Activated T-helper 1 cell treated with anti-CD3 and anti-CD28 coated beads, Interleukin-12 subunit alpha, Interleukin-12 subunit beta, Interleukin-2, Interleukin-4 antibody, amounts not matched to agents 30 ng/mL and 10 ng/mL and 1 ng/mL, durations not matched to agents 14 hours and 24 hours and 36 hours (primary cell): Measurements from ENCODE around the gene ABCC8. TPM values are rescaled to one million over a fixed set of nuclear protein-coding genes. Genes with fewer than 3 reads are reported as not detected.

Source experiments
- DNase-seq: peaks from one replicate; pipeline ENCODE4 v3.0.0; 2021; ENCODE audit warnings: low spot score
- H3K27ac Mint-ChIP-seq: one replicate; pipeline ENCODE4 v1.8.0; 2021; ENCODE audit warnings: mild to moderate bottlenecking, mixed read lengths
- H3K27me3 Mint-ChIP-seq: one replicate; pipeline ENCODE4 v1.8.0; 2022; ENCODE audit warnings: mild to moderate bottlenecking, moderate library complexity, mixed read lengths; ENCODE audit not compliant: insufficient read depth
- H3K36me3 Mint-ChIP-seq: one replicate; pipeline ENCODE4 v1.8.0; 2021; ENCODE audit warnings: low read depth, mixed read lengths
- H3K4me1 Mint-ChIP-seq: one replicate; pipeline ENCODE4 v1.8.0; 2021; ENCODE audit warnings: low read depth, mixed read lengths
- H3K4me3 Mint-ChIP-seq: one replicate; pipeline ENCODE4 v1.8.0; 2021; ENCODE audit warnings: mild to moderate bottlenecking, moderate library complexity, mixed read lengths
- H3K9me3 Mint-ChIP-seq: one replicate; pipeline ENCODE4 v1.8.0; 2021; ENCODE audit warnings: mixed read lengths
- intact Hi-C: fragments of 100-400 bp; cut with micrococcal nuclease; formaldehyde crosslinking; loops from one replicate; pipeline ENCODE4 v1.15.1; 2024
- total RNA-seq: library from RNA; stranded (reverse); gene quantifications from 2 replicates; pipeline ENCODE4 v1.2.3, GENCODE V29; 2022

The ABCC8 gene
- total RNA-seq, 1 donor from 2014 or later = 0.31 TPM

GRCh38 chr11:17477084-17477333 lies 364 bp upstream of the ABCC8 start:
- no peak overlapping the region for H3K27ac Mint-ChIP-seq
- no peaks in the 10 kb centered on the region for H3K4me1 Mint-ChIP-seq
- no peak overlapping the region for H3K4me3 Mint-ChIP-seq
- intact Hi-C loops = no loop called here
- H3K27me3 Mint-ChIP-seq = peaks cover 73% of the 10 kb centered on the region
- H3K9me3 Mint-ChIP-seq = no peaks in the 10 kb centered on the region
- no peak for DNase-seq
- H3K36me3 Mint-ChIP-seq = no peaks in the 10 kb centered on the region

- DNase-seq = no peak
- no peaks in the 10 kb centered on the region for H3K9me3 Mint-ChIP-seq
- intact Hi-C loops = no loop called here
- H3K27ac Mint-ChIP-seq = no peak overlapping the region
- peaks cover 73% of the 10 kb centered on the region for H3K27me3 Mint-ChIP-seq
- H3K4me1 Mint-ChIP-seq = no peaks in the 10 kb centered on the region
- H3K4me3 Mint-ChIP-seq = no peak overlapping the region
- H3K36me3 Mint-ChIP-seq = no peaks in the 10 kb centered on the region
Observed at GRCh38 chr11:17475666-17476316, 854 bp downstream of the ABCC8 start.

GRCh38 chr11:17473071-17473744 lies 3.4 kb downstream of the ABCC8 start:
- H3K27ac Mint-ChIP-seq = no peak overlapping the region
- DNase-seq = no peak

GRCh38 chr11:17472467-17472866 lies 4.2 kb downstream of the ABCC8 start:
- Mint-ChIP-seq H3K36me3 (no peaks in the 10 kb centered on the region), H3K27ac (no peak overlapping the region), H3K4me1 (no peaks in the 10 kb centered on the region), H3K27me3 (peaks cover 48% of the 10 kb centered on the region), H3K4me3 (no peak overlapping the region), H3K9me3 (no peaks in the 10 kb centered on the region)
- no peak for DNase-seq
- intact Hi-C loops = no loop called here

More at GRCh38 chr11:17473071-17473744, 3.4 kb downstream of the ABCC8 start:
- Mint-ChIP-seq H3K27me3 (peaks cover 53% of the 10 kb centered on the region), H3K36me3 (no peaks in the 10 kb centered on the region), H3K9me3 (no peaks in the 10 kb centered on the region), H3K4me3 (no peak overlapping the region), H3K4me1 (no peaks in the 10 kb centered on the region)
- intact Hi-C loops = no loop called here

GRCh38 chr11:17471501-17471900 lies 5.1 kb downstream of the ABCC8 start:
- no peak for DNase-seq
- Mint-ChIP-seq H3K4me1 (no peaks in the 10 kb centered on the region), H3K36me3 (no peaks in the 10 kb centered on the region), H3K27me3 (peaks cover 44% of the 10 kb centered on the region), H3K27ac (no peak overlapping the region), H3K4me3 (no peak overlapping the region), H3K9me3 (no peaks in the 10 kb centered on the region)
- intact Hi-C loops = no loop called here

GRCh38 chr11:17469998-17470397 lies 6.6 kb downstream of the ABCC8 start:
- DNase-seq = no peak
- Mint-ChIP-seq H3K27me3 (peaks cover 35% of the 10 kb centered on the region), H3K9me3 (no peaks in the 10 kb centered on the region), H3K4me1 (no peaks in the 10 kb centered on the region), H3K36me3 (no peaks in the 10 kb centered on the region), H3K27ac (no peak overlapping the region), H3K4me3 (no peak overlapping the region)
- intact Hi-C loops = no loop called here

GRCh38 chr11:17468122-17468521 lies 8.5 kb downstream of the ABCC8 start:
- Mint-ChIP-seq H3K27ac (no peak overlapping the region), H3K27me3 (peaks cover 17% of the 10 kb centered on the region), H3K4me3 (no peak overlapping the region), H3K9me3 (no peaks in the 10 kb centered on the region), H3K36me3 (no peaks in the 10 kb centered on the region), H3K4me1 (no peaks in the 10 kb centered on the region)
- no peak for DNase-seq
- intact Hi-C loops = no loop called here

GRCh38 chr11:17463546-17464174 lies 13.0 kb downstream of the ABCC8 start:
- Mint-ChIP-seq H3K4me1 (no peaks in the 10 kb centered on the region), H3K36me3 (no peaks in the 10 kb centered on the region), H3K4me3 (no peak overlapping the region), H3K27me3 (peaks cover 7% of the 10 kb centered on the region), H3K27ac (no peak overlapping the region), H3K9me3 (no peaks in the 10 kb centered on the region)
- no peak for DNase-seq
- intact Hi-C loops = no loop called here

GRCh38 chr11:17462940-17463339 lies 13.7 kb downstream of the ABCC8 start:
- H3K27ac Mint-ChIP-seq = no peak overlapping the region
- no peaks in the 10 kb centered on the region for H3K36me3 Mint-ChIP-seq
- H3K9me3 Mint-ChIP-seq = no peaks in the 10 kb centered on the region
- no peak for DNase-seq
- intact Hi-C loops = no loop called here
- peaks cover 7% of the 10 kb centered on the region for H3K27me3 Mint-ChIP-seq
- no peak overlapping the region for H3K4me3 Mint-ChIP-seq
- H3K4me1 Mint-ChIP-seq = no peaks in the 10 kb centered on the region

GRCh38 chr11:17460406-17460805 lies 16.2 kb downstream of the ABCC8 start:
- Mint-ChIP-seq H3K36me3 (no peaks in the 10 kb centered on the region), H3K27me3 (peaks cover 8% of the 10 kb centered on the region), H3K4me1 (no peaks in the 10 kb centered on the region), H3K9me3 (no peaks in the 10 kb centered on the region), H3K4me3 (no peak overlapping the region), H3K27ac (no peak overlapping the region)
- DNase-seq = no peak
- intact Hi-C loops = no loop called here

- Mint-ChIP-seq H3K4me3 (no peak overlapping the region), H3K36me3 (no peaks in the 10 kb centered on the region), H3K4me1 (no peaks in the 10 kb centered on the region), H3K27me3 (peaks cover 8% of the 10 kb centered on the region), H3K27ac (no peak overlapping the region), H3K9me3 (no peaks in the 10 kb centered on the region)
- intact Hi-C loops = no loop called here
- no peak for DNase-seq
Observed at GRCh38 chr11:17459236-17459896, 17.3 kb downstream of the ABCC8 start.

GRCh38 chr11:17458268-17458667 lies 18.4 kb downstream of the ABCC8 start:
- no peaks in the 10 kb centered on the region for H3K4me1 Mint-ChIP-seq
- no peak for DNase-seq
- peaks cover 10% of the 10 kb centered on the region for H3K27me3 Mint-ChIP-seq
- no peak overlapping the region for H3K4me3 Mint-ChIP-seq
- no peak overlapping the region for H3K27ac Mint-ChIP-seq
- H3K9me3 Mint-ChIP-seq = no peaks in the 10 kb centered on the region
- intact Hi-C loops = no loop called here
- no peaks in the 10 kb centered on the region for H3K36me3 Mint-ChIP-seq
